Activated CD8-positive, alpha-beta T cell treated with anti-CD3 and anti-CD28 coated beads for 36 hours (primary cell): Measurements from ENCODE around the gene TCHHL1. TPM values are rescaled to one million over a fixed set of nuclear protein-coding genes. Genes with fewer than 3 reads are reported as not detected.

ENCODE experiments used
- ATAC-seq: fragments of 200-7000 bp; cut with Tn5 transposase; one replicate; pipeline ENCODE4 v1.10.0; 2021; ENCODE audit warnings: mild to moderate bottlenecking, moderate library complexity
- CTCF ChIA-PET: fragments of 350-600 bp; sonication (Branson Sonifier 250); formaldehyde crosslinking; loops from one replicate; lab custom pipeline; 2021; ENCODE audit warnings: antibody characterized with exemption; lab: Charles Lee
- POLR2A ChIA-PET: fragments of 350-600 bp; sonication (Branson Sonifier 250); formaldehyde crosslinking; loops from one replicate; lab custom pipeline; 2021; ENCODE audit warnings: antibody characterized with exemption; lab: Charles Lee
- DNase-seq: peaks from one replicate; pipeline ENCODE4 v3.0.0-alpha.2; 2020
- H3K27ac Mint-ChIP-seq: one replicate; pipeline ENCODE4 v1.8.0; 2021; ENCODE audit warnings: mild to moderate bottlenecking, mixed read lengths
- H3K27me3 Mint-ChIP-seq: one replicate; pipeline ENCODE4 v1.8.0; 2021; ENCODE audit warnings: mixed read lengths
- H3K36me3 Mint-ChIP-seq: one replicate; pipeline ENCODE4 v1.8.0; 2021; ENCODE audit warnings: low read depth, mixed read lengths
- H3K4me1 Mint-ChIP-seq: one replicate; pipeline ENCODE4 v1.8.0; 2021; ENCODE audit warnings: low read depth, mixed read lengths
- H3K4me3 Mint-ChIP-seq: one replicate; pipeline ENCODE4 v1.8.0; 2021; ENCODE audit warnings: mild to moderate bottlenecking, moderate library complexity, mixed read lengths
- H3K9me3 Mint-ChIP-seq: one replicate; pipeline ENCODE4 v1.8.0; 2021; ENCODE audit warnings: mixed read lengths
- intact Hi-C: fragments of 100-400 bp; cut with micrococcal nuclease; formaldehyde crosslinking; loops from one replicate; pipeline ENCODE4 v1.10.0; 2022
- total RNA-seq, 2 experiments: library from RNA; stranded (reverse); gene quantifications; one replicate each; pipeline ENCODE4 v1.2.3, GENCODE V29; 2021
- TF ChIP-seq, protein P1 (sequence below): fragments of 200-600 bp; IDR thresholded peaks from one replicate; pipeline ENCODE4 v1.8.0; 2022; ENCODE audit warnings: antibody characterized with exemption, mild to moderate bottlenecking

Gene TCHHL1
- total RNA-seq, 2 experiments from 2014 or later = not detected

DNA sequence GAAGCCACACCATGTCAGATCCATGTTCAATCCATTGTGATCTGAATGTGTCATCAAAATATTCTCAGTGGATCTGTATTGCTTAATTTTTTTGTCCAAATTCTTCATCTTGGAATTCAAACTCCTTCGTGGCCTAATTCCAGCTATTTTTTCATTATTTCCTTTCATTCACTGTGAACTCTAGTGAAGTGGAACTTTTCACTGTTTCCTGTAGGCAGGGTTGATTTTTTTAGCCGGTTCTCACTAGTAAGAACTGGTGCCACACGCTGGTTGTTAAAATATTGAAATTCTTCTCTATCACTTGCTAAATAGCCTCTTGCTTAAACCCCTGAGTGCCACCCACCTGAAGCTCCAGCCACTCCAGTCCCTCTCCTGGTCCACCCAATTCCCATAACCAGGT lies 44.5 kb downstream of the TCHHL1 start:
- ChIA-PET CTCF (interaction anchor here (0.6 to 14.7 kb wide), 5 partner anchors 9 to 414 kb away, joined by 3 to 315 read pairs (median 55); partner anchors contain the start of gene S100A11), POLR2A (interaction anchor here (0.7 to 4.7 kb wide), 2 partner anchors 8 to 92 kb away, joined by 3 to 36 read pairs; partner anchors contain the start of gene S100A11)
- Mint-ChIP-seq H3K4me1 (peaks cover 17% of the 10 kb centered on the region), H3K36me3 (no peaks in the 10 kb centered on the region), H3K4me3 (no peak overlapping the region), H3K27me3 (no peaks in the 10 kb centered on the region), H3K27ac (no peak overlapping the region), H3K9me3 (no peaks in the 10 kb centered on the region)
- ATAC-seq = no peak
- intact Hi-C loops = no loop called here
- TF ChIP-seq, protein P1, sequence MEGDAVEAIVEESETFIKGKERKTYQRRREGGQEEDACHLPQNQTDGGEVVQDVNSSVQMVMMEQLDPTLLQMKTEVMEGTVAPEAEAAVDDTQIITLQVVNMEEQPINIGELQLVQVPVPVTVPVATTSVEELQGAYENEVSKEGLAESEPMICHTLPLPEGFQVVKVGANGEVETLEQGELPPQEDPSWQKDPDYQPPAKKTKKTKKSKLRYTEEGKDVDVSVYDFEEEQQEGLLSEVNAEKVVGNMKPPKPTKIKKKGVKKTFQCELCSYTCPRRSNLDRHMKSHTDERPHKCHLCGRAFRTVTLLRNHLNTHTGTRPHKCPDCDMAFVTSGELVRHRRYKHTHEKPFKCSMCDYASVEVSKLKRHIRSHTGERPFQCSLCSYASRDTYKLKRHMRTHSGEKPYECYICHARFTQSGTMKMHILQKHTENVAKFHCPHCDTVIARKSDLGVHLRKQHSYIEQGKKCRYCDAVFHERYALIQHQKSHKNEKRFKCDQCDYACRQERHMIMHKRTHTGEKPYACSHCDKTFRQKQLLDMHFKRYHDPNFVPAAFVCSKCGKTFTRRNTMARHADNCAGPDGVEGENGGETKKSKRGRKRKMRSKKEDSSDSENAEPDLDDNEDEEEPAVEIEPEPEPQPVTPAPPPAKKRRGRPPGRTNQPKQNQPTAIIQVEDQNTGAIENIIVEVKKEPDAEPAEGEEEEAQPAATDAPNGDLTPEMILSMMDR = no peak
- no peak for DNase-seq

DNA sequence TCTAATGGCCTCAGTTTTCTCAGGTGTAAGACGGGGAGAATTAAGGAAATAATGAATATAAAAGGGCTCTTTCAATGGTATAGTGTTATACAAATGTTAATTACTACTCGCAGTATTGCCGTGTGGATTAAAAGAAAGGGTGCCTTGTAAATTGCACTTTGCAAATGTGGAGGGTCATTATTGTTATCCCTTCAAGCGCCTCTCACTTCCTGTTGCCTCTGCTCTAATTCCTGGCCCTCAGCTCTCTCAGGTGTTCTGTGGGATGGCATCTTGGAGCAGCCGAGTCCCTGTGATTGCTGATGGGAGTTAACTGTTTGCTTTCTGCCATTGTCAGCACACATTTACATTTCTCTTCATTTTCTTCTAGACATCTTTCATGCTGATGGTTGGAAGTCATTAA lies 45.0 kb downstream of the TCHHL1 start:
- Mint-ChIP-seq H3K27me3 (no peaks in the 10 kb centered on the region), H3K36me3 (no peaks in the 10 kb centered on the region), H3K4me3 (no peak overlapping the region), H3K4me1 (peaks cover 17% of the 10 kb centered on the region), H3K9me3 (no peaks in the 10 kb centered on the region), H3K27ac (no peak overlapping the region)
- POLR2A ChIA-PET = no interaction called here
- TF ChIP-seq, protein P1 = no peak
- ATAC-seq (no peak), DNase-seq (no peak)
- CTCF ChIA-PET = interaction anchor here (0.6 to 14.7 kb wide), 5 partner anchors 9 to 140 kb away, joined by 3 to 315 read pairs (median 3); no protein-coding TSS in a partner anchor
- intact Hi-C loops = no loop called here

DNA sequence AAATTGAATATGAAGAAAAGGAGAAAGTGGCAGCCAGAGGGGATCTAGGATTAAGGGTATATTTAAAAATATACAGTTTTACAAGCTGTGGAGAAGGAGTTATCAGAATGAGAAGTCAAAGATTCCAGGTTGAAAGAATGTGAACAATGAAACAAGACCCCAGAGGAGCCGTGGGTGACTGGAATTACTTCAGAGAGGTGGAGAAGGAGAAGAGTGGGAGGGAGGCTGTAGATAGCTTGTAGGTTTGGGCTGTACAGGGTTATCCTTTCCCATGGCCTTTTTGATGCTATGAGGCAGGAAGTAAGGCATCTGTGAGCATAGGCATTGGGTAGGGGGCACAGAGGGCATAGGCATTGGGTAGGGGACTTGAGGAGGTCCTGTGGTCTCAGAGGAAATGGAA lies 46.8 kb downstream of the TCHHL1 start:
- Mint-ChIP-seq H3K27ac (no peak overlapping the region), H3K4me3 (no peak overlapping the region), H3K4me1 (peaks cover 3% of the 10 kb centered on the region), H3K36me3 (no peaks in the 10 kb centered on the region), H3K27me3 (no peaks in the 10 kb centered on the region), H3K9me3 (no peaks in the 10 kb centered on the region)
- DNase-seq = no peak
- TF ChIP-seq, protein P1 = no peak
- intact Hi-C loops = no loop called here
- ChIA-PET CTCF (interaction anchor here (1.4 to 1.5 kb wide), 2 partner anchors 8 to 418 kb away, joined by 3 to 6 read pairs; no protein-coding TSS in a partner anchor), POLR2A (no interaction called here)
- no peak for ATAC-seq

DNA sequence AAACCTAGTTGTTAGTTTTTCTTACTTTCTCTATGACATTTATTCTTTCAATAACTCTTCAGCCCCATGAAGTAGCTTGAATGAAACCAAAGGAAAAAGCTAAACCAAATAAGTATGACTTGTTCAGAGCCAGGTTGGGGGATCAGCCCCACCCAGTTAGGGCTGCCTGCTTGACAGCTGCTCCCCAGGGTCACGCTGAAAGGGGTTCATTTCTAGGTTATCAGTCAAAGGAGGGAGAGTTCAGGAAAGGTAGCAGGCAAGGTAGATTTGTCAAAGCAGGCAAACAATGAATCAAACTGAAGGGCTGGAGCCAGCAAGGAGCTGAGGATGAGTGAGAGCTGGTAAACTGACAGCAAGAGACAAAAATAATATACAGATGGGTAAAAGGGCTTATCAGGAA lies 49.0 kb downstream of the TCHHL1 start:
- peaks cover 10% of the 10 kb centered on the region for H3K36me3 Mint-ChIP-seq
- no peak for DNase-seq
- H3K4me1 Mint-ChIP-seq = peaks cover 8% of the 10 kb centered on the region
- no peak for ATAC-seq
- H3K4me3 Mint-ChIP-seq = no peak overlapping the region
- H3K9me3 Mint-ChIP-seq = no peaks in the 10 kb centered on the region
- CTCF ChIA-PET = interaction anchor here (0.9 to 2.4 kb wide), 4 partner anchors 12 to 418 kb away, joined by 4 to 9 read pairs (median 4); no protein-coding TSS in a partner anchor
- intact Hi-C loops = no loop called here
- H3K27ac Mint-ChIP-seq = no peak overlapping the region
- TF ChIP-seq, protein P1 = no peak
- POLR2A ChIA-PET = interaction anchor here (0.9 kb wide), 1 partner anchor 144 kb away, joined by 3 read pairs; no protein-coding TSS in a partner anchor
- no peaks in the 10 kb centered on the region for H3K27me3 Mint-ChIP-seq

DNA sequence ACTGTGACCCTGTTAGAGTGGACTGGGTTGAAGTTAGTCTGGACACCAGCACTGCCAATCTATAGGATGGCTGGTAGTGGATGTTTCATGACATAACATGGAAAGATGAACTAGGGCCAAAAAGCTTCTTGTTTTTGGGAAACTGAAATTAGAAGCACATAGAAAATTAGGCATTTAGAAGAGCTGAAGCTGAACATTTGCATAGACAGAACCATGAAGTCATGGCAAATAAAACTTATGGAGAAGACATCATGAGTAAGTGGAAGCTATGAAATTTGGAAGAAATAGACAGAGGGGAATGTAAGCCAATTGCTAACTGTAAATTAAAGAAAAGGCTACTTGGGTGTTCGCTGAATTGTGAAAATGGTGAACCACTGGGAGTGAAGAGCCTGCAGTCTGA lies 49.4 kb downstream of the TCHHL1 start:
- Mint-ChIP-seq H3K27me3 (no peaks in the 10 kb centered on the region), H3K4me3 (no peak overlapping the region), H3K9me3 (no peaks in the 10 kb centered on the region), H3K27ac (no peak overlapping the region), H3K4me1 (peaks cover 12% of the 10 kb centered on the region), H3K36me3 (peaks cover 12% of the 10 kb centered on the region)
- intact Hi-C loops = no loop called here
- ATAC-seq = no peak
- CTCF ChIA-PET = interaction anchor here (0.9 to 2.4 kb wide), 4 partner anchors 11 to 419 kb away, joined by 4 to 9 read pairs (median 4); no protein-coding TSS in a partner anchor
- TF ChIP-seq, protein P1 = no peak
- DNase-seq = no peak
- POLR2A ChIA-PET = interaction anchor here (0.9 kb wide), 1 partner anchor 145 kb away, joined by 3 read pairs; no protein-coding TSS in a partner anchor
